Activated CD8-positive, alpha-beta memory T cell treated with anti-CD3 and anti-CD28 coated beads, Interleukin-2, amount 10 ng/mL, durations not matched to agents 7 days and 5 days (primary cell): ENCODE data around the gene HSP90B1. TPM values are rescaled to one million over a fixed set of nuclear protein-coding genes. Genes with fewer than 3 reads are reported as not detected.

ENCODE experiments used
- ATAC-seq: fragments of 150-1000 bp; cut with Tn5 transposase; one replicate; pipeline ENCODE4 v1.10.0; 2021; ENCODE audit warnings: moderate library complexity
- CTCF ChIA-PET: fragments of 350-600 bp; sonication (Branson Sonifier 250); formaldehyde crosslinking; loops from one replicate; lab custom pipeline; 2021; ENCODE audit warnings: antibody characterized with exemption; lab: Charles Lee
- DNase-seq: peaks from one replicate; pipeline ENCODE4 v3.0.0-alpha.2; 2020
- H3K27ac Mint-ChIP-seq: one replicate; pipeline ENCODE4 v1.8.0; 2021; ENCODE audit warnings: mild to moderate bottlenecking, mixed read lengths
- H3K27me3 Mint-ChIP-seq: one replicate; pipeline ENCODE4 v1.8.0; 2021; ENCODE audit warnings: mixed read lengths
- H3K36me3 Mint-ChIP-seq: one replicate; pipeline ENCODE4 v1.8.0; 2021; ENCODE audit warnings: mild to moderate bottlenecking, mixed read lengths
- H3K4me1 Mint-ChIP-seq: one replicate; pipeline ENCODE4 v1.8.0; 2021; ENCODE audit warnings: mixed read lengths
- H3K4me3 Mint-ChIP-seq: one replicate; pipeline ENCODE4 v1.8.0; 2021; ENCODE audit warnings: mild to moderate bottlenecking, moderate library complexity, mixed read lengths
- H3K9me3 Mint-ChIP-seq: one replicate; pipeline ENCODE4 v1.8.0; 2022; ENCODE audit warnings: low read depth, mixed read lengths
- total RNA-seq, 2 experiments: library from RNA; stranded (reverse); gene quantifications; one replicate each; pipeline ENCODE4 v1.2.3, GENCODE V29; 2021

The HSP90B1 gene
- total RNA-seq, 2 experiments from 2014 or later, result 324 to 489 TPM

GRCh38 chr12:103908877-103909276, 21.3 kb upstream of the HSP90B1 start:
- DNase-seq (no peak), ATAC-seq (no peak)
- H3K9me3 Mint-ChIP-seq, result no peaks in the 10 kb centered on the region

GRCh38 chr12:103909811-103910210, 20.4 kb upstream of the HSP90B1 start:
- H3K4me3 Mint-ChIP-seq, result no peak overlapping the region
- no peaks in the 10 kb centered on the region for H3K36me3 Mint-ChIP-seq
- no peaks in the 10 kb centered on the region for H3K9me3 Mint-ChIP-seq
- peaks cover 11% of the 10 kb centered on the region for H3K4me1 Mint-ChIP-seq
- no peak overlapping the region for H3K27ac Mint-ChIP-seq
- ATAC-seq (no peak), DNase-seq (no peak)
- CTCF ChIA-PET, result interaction anchor here (0.7 to 1.1 kb wide), 2 partner anchors 8 to 148 kb away, joined by 3 read pairs; no protein-coding TSS in a partner anchor
- H3K27me3 Mint-ChIP-seq, result peaks cover 3% of the 10 kb centered on the region

More at GRCh38 chr12:103908877-103909276, 21.3 kb upstream of the HSP90B1 start:
- Mint-ChIP-seq H3K36me3 (no peaks in the 10 kb centered on the region), H3K4me1 (peaks cover 11% of the 10 kb centered on the region), H3K4me3 (no peak overlapping the region), H3K27me3 (peaks cover 3% of the 10 kb centered on the region), H3K27ac (no peak overlapping the region)
- CTCF ChIA-PET, result interaction anchor here (0.7 kb wide), 1 partner anchor 21 kb away, joined by 3 read pairs; no protein-coding TSS in a partner anchor

- Mint-ChIP-seq H3K9me3 (no peaks in the 10 kb centered on the region), H3K27me3 (peaks cover 5% of the 10 kb centered on the region), H3K4me1 (peaks cover 4% of the 10 kb centered on the region), H3K27ac (no peak overlapping the region), H3K36me3 (no peaks in the 10 kb centered on the region), H3K4me3 (no peak overlapping the region)
- no peak for DNase-seq
- ATAC-seq, result no peak
- CTCF ChIA-PET, result no interaction called here
Measured at GRCh38 chr12:103912069-103912468, 18.1 kb upstream of the HSP90B1 start.

GRCh38 chr12:103913100-103913499, 17.1 kb upstream of the HSP90B1 start:
- DNase-seq (no peak), ATAC-seq (no peak)
- peaks cover 4% of the 10 kb centered on the region for H3K9me3 Mint-ChIP-seq
- no peaks in the 10 kb centered on the region for H3K4me1 Mint-ChIP-seq
- CTCF ChIA-PET, result interaction anchor here (1.3 kb wide), 1 partner anchor 196 kb away, joined by 3 read pairs; no protein-coding TSS in a partner anchor
- H3K36me3 Mint-ChIP-seq, result peaks cover 4% of the 10 kb centered on the region
- H3K27me3 Mint-ChIP-seq, result peaks cover 5% of the 10 kb centered on the region
- H3K4me3 Mint-ChIP-seq, result no peak overlapping the region
- no peak overlapping the region for H3K27ac Mint-ChIP-seq

GRCh38 chr12:103915306-103915705, 14.9 kb upstream of the HSP90B1 start:
- no peak for ATAC-seq
- H3K36me3 Mint-ChIP-seq, result peaks cover 4% of the 10 kb centered on the region
- H3K4me1 Mint-ChIP-seq, result no peaks in the 10 kb centered on the region
- DNase-seq, result no peak
- no peak overlapping the region for H3K4me3 Mint-ChIP-seq
- H3K9me3 Mint-ChIP-seq, result peaks cover 4% of the 10 kb centered on the region
- H3K27ac Mint-ChIP-seq, result no peak overlapping the region
- H3K27me3 Mint-ChIP-seq, result peaks cover 5% of the 10 kb centered on the region
- CTCF ChIA-PET, result no interaction called here

GRCh38 chr12:103917873-103918272, 12.3 kb upstream of the HSP90B1 start:
- H3K4me3 Mint-ChIP-seq, result no peak overlapping the region
- H3K9me3 Mint-ChIP-seq, result peaks cover 4% of the 10 kb centered on the region
- CTCF ChIA-PET, result no interaction called here
- peaks cover 4% of the 10 kb centered on the region for H3K36me3 Mint-ChIP-seq
- ATAC-seq (no peak), DNase-seq (no peak)
- H3K27me3 Mint-ChIP-seq, result peaks cover 2% of the 10 kb centered on the region
- H3K27ac Mint-ChIP-seq, result no peak overlapping the region
- no peaks in the 10 kb centered on the region for H3K4me1 Mint-ChIP-seq

- CTCF ChIA-PET, result interaction anchor here (0.7 to 1.1 kb wide), 4 partner anchors 11 to 213 kb away, joined by 3 read pairs; partner anchors contain the start of gene NFYB
- ATAC-seq (peak; percentile 27), DNase-seq (peak; percentile 76)
- Mint-ChIP-seq H3K27ac (peak overlapping the region; percentile 64), H3K4me3 (peak overlapping the region; percentile 27), H3K27me3 (peaks cover under 1% of the 10 kb centered on the region), H3K9me3 (no peaks in the 10 kb centered on the region), H3K36me3 (no peaks in the 10 kb centered on the region), H3K4me1 (peaks cover 37% of the 10 kb centered on the region)
Measured at GRCh38 chr12:103924761-103925641, 5.2 kb upstream of the HSP90B1 start.

GRCh38 chr12:103928682-103929045, 1.5 kb upstream of the HSP90B1 start:
- Mint-ChIP-seq H3K4me1 (peaks cover 62% of the 10 kb centered on the region), H3K27ac (peak overlapping the region; percentile 97)

GRCh38 chr12:103929046-103929783, 995 bp upstream of the HSP90B1 start:
- peaks cover 65% of the 10 kb centered on the region for H3K4me1 Mint-ChIP-seq
- CTCF ChIA-PET, result interaction anchor here (0.7 to 3.2 kb wide), 8 partner anchors 11 to 180 kb away, joined by 3 to 12 read pairs (median 4); partner anchors contain the start of gene TDG
- H3K36me3 Mint-ChIP-seq, result peaks cover 32% of the 10 kb centered on the region

More at GRCh38 chr12:103928682-103929045, 1.5 kb upstream of the HSP90B1 start:
- no peaks in the 10 kb centered on the region for H3K9me3 Mint-ChIP-seq
- DNase-seq, result peak; percentile 88
- H3K36me3 Mint-ChIP-seq, result peaks cover 26% of the 10 kb centered on the region
- peak overlapping the region; percentile 89 for H3K4me3 Mint-ChIP-seq
- H3K27me3 Mint-ChIP-seq, result peaks cover 3% of the 10 kb centered on the region
- CTCF ChIA-PET, result interaction anchor here (1.0 to 3.2 kb wide), 4 partner anchors 21 to 49 kb away, joined by 3 to 12 read pairs (median 6); partner anchors contain the start of gene TDG
- peak; percentile 1 for ATAC-seq

GRCh38 chr12:103929784-103930033, 501 bp upstream of the HSP90B1 start:
- Mint-ChIP-seq H3K27me3 (peaks cover 3% of the 10 kb centered on the region), H3K27ac (peak overlapping the region; percentile 97), H3K9me3 (no peaks in the 10 kb centered on the region), H3K36me3 (peaks cover 35% of the 10 kb centered on the region), H3K4me1 (peaks cover 63% of the 10 kb centered on the region), H3K4me3 (peak overlapping the region; percentile 89)
- no peak for ATAC-seq
- no peak for DNase-seq
- CTCF ChIA-PET, result interaction anchor here (0.7 to 3.2 kb wide), 6 partner anchors 10 to 180 kb away, joined by 3 to 12 read pairs (median 4); partner anchors contain the start of gene TDG

More at GRCh38 chr12:103929046-103929783, 995 bp upstream of the HSP90B1 start:
- peak overlapping the region; percentile 89 for H3K4me3 Mint-ChIP-seq
- no peaks in the 10 kb centered on the region for H3K9me3 Mint-ChIP-seq
- H3K27me3 Mint-ChIP-seq, result peaks cover 3% of the 10 kb centered on the region
- peak; percentile 92 for DNase-seq
- peak; percentile 54 for ATAC-seq
- H3K27ac Mint-ChIP-seq, result peak overlapping the region; percentile 97

GRCh38 chr12:103930787-103931735, 851 bp downstream of the HSP90B1 start:
- Mint-ChIP-seq H3K27ac (peak overlapping the region; percentile 97), H3K9me3 (no peaks in the 10 kb centered on the region), H3K27me3 (peaks cover 3% of the 10 kb centered on the region), H3K4me1 (peaks cover 64% of the 10 kb centered on the region), H3K4me3 (peak overlapping the region; percentile 89), H3K36me3 (peaks cover 47% of the 10 kb centered on the region)
- ATAC-seq, result no peak
- CTCF ChIA-PET, result interaction anchor here (1.0 to 3.2 kb wide), 4 partner anchors 9 to 54 kb away, joined by 3 to 12 read pairs (median 4); partner anchors contain the start of gene TDG
- no peak for DNase-seq

GRCh38 chr12:103933237-103933636, 3.0 kb downstream of the HSP90B1 start:
- Mint-ChIP-seq H3K27me3 (peaks cover 3% of the 10 kb centered on the region), H3K9me3 (no peaks in the 10 kb centered on the region), H3K27ac (no peak overlapping the region), H3K4me3 (no peak overlapping the region), H3K36me3 (peaks cover 61% of the 10 kb centered on the region), H3K4me1 (peaks cover 64% of the 10 kb centered on the region)
- no peak for ATAC-seq
- DNase-seq, result no peak
- CTCF ChIA-PET, result no interaction called here
